HG03439 (cell line): ENCODE results near the gene SPEF1.
"Not testable (repeated sequence)": the region's sequence is repeated elsewhere in the genome, so short reads cannot be mapped to it uniquely, and the experiment has no call there.

ENCODE experiments used
- ATAC-seq: cut with Tn5 transposase; IDR thresholded peaks from one replicate; pipeline ENCODE4 v1.9.1; 2021; ENCODE audit warnings: mild to moderate bottlenecking, moderate library complexity; ENCODE audit not compliant: unreplicated experiment

The SPEF1 gene

GRCh38 chr20:3811467-3812258, 30.4 kb upstream of the SPEF1 start:
- no peak for ATAC-seq

- no peak for ATAC-seq
These were observed 27.3 kb upstream of the SPEF1 start for GRCh38 chr20:3808544-3808943.

- ATAC-seq: no peak
These were observed 23.5 kb upstream of the SPEF1 start for GRCh38 chr20:3804781-3805180.

GRCh38 chr20:3804254-3804751, 23.1 kb upstream of the SPEF1 start:
- ATAC-seq: no peak

GRCh38 chr20:3803854-3804253, 22.6 kb upstream of the SPEF1 start:
- ATAC-seq: no peak

- no peak for ATAC-seq
These were observed 22.0 kb upstream of the SPEF1 start for GRCh38 chr20:3803289-3803688.

- no peak for ATAC-seq
These were observed 21.4 kb upstream of the SPEF1 start for GRCh38 chr20:3802524-3803239.

- ATAC-seq: no peak
These were observed 20.6 kb upstream of the SPEF1 start for GRCh38 chr20:3801846-3802245.

- no peak for ATAC-seq
These were observed 20.1 kb upstream of the SPEF1 start for GRCh38 chr20:3801299-3801698.

- no peak for ATAC-seq
These were observed 19.6 kb upstream of the SPEF1 start for GRCh38 chr20:3800878-3801260.

- no peak for ATAC-seq
These were observed 19.1 kb upstream of the SPEF1 start for GRCh38 chr20:3800256-3800877.

GRCh38 chr20:3798908-3799248, 17.6 kb upstream of the SPEF1 start:
- no peak for ATAC-seq

GRCh38 chr20:3798373-3798768, 17.1 kb upstream of the SPEF1 start:
- ATAC-seq: no peak

- ATAC-seq: no peak
These were observed 16.5 kb upstream of the SPEF1 start for GRCh38 chr20:3797592-3798372.

- no peak for ATAC-seq
These were observed 15.9 kb upstream of the SPEF1 start for GRCh38 chr20:3797226-3797545.

- ATAC-seq: no peak
These were observed 15.4 kb upstream of the SPEF1 start for GRCh38 chr20:3796477-3797225.

- peak; percentile 66 for ATAC-seq
These were observed 14.5 kb upstream of the SPEF1 start, which contains the start of gene CDC25B for GRCh38 chr20:3795511-3796468. Gene CDC25B, plus strand, starts transcription at chr20:3796310. Its CDS starts 222 bp downstream, at chr20:3796532.

- no peak for ATAC-seq
These were observed 13.6 kb upstream of the SPEF1 start for GRCh38 chr20:3794701-3795420.

GRCh38 chr20:3794168-3794567, 12.9 kb upstream of the SPEF1 start:
- not testable (repeated sequence) for ATAC-seq
